Sigmoid colon (tissue), 3 donors: ENCODE results near the gene VIT.

Experiments
- POLR2A ChIP-seq, 2 donors: fragments of 450-650 bp; IDR thresholded peaks; one replicate each; pipeline ENCODE4 v1.6.1; 2016; ENCODE audit warnings: antibody characterized with exemption in 2 of 2, mild to moderate bottlenecking in 2 of 2, moderate library complexity in 2 of 2
- TF ChIP-seq, protein P1 (sequence below), 4 experiments: fragments of 450-650 bp in 3 of 4; fragments of 200-600 bp in 1 of 4; IDR thresholded peaks; one replicate each; pipeline ENCODE4 v1.5.1; 2016 to 2019; ENCODE audit warnings: antibody characterized with exemption in 4 of 4, mild to moderate bottlenecking in 3 of 4, moderate library complexity in 2 of 4

DNA sequence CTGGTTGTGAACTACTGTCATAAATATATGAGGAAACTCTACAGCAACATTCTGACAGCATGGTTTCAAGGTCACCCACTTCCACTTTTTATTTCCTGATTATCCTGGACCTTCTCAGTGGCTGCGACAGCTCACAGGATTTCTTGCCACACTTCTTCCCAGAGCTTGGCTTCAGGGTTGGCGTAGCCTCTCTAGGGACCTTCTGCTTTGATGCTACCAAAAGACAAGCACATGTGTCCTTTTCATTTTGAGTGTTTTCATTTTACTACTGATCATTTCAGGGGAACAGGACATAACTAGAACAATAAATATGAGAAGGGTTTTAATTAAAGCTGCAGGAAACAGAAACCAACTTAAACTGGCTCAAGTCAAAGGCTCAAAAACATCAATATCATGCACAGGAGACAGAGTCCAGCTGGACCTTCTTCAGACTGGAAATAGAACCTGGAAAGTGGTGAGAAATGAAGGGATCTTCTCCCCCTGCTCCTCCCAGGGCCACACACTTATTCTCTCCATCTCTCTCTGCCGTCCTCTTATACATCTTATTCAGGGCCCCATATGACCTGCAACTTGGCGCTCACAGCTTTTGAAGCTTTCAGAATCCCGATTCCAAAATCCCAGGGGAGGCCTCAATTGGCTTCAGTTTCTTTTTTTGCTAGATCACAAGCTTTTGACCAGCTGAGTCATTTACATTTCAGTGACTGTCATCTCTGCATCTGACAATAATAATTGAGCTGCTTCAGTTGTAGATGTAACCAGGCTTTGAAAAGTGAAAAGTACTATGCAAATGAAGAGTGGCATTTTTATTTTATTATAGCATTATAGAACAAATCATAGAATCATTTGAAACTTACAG, 9.7 kb downstream of the VIT start:
- TF ChIP-seq POLR2A (IDR thresholded peaks at IDR 0.05), result no peak
- TF ChIP-seq, protein P1, sequence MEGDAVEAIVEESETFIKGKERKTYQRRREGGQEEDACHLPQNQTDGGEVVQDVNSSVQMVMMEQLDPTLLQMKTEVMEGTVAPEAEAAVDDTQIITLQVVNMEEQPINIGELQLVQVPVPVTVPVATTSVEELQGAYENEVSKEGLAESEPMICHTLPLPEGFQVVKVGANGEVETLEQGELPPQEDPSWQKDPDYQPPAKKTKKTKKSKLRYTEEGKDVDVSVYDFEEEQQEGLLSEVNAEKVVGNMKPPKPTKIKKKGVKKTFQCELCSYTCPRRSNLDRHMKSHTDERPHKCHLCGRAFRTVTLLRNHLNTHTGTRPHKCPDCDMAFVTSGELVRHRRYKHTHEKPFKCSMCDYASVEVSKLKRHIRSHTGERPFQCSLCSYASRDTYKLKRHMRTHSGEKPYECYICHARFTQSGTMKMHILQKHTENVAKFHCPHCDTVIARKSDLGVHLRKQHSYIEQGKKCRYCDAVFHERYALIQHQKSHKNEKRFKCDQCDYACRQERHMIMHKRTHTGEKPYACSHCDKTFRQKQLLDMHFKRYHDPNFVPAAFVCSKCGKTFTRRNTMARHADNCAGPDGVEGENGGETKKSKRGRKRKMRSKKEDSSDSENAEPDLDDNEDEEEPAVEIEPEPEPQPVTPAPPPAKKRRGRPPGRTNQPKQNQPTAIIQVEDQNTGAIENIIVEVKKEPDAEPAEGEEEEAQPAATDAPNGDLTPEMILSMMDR (IDR thresholded peaks at IDR 0.05), result no peak
